HCT116 (cell line): ENCODE data around the gene SYT3. TPM values are rescaled to one million over a fixed set of nuclear protein-coding genes. Genes with fewer than 3 reads are reported as not detected.

ENCODE experiments used
- ATAC-seq: fragments of 200-7000 bp; cut with Tn5 transposase; 2 replicates; pipeline ENCODE4 v1.9.1; 2020; ENCODE audit warnings: mild to moderate bottlenecking, moderate library complexity
- BruUV-seq: library from RNA; stranded (reverse); fragments of 400-500 nt; replicated peaks from 2 replicates; lab custom pipeline; 2021; lab: Mats Ljungman, UMichigan
- CTCF ChIA-PET: fragments of 300-600 bp; sonication (Branson Sonifier 250); formaldehyde crosslinking; loops from one replicate; lab custom pipeline; 2021; ENCODE audit warnings: antibody characterized with exemption; lab: Charles Lee
- POLR2A ChIA-PET: fragments of 300-600, 350-600 bp; sonication (Branson Sonifier 250); formaldehyde crosslinking; loops from one replicate; lab custom pipeline; 2021; ENCODE audit warnings: antibody characterized with exemption; lab: Charles Lee
- RAD21 ChIA-PET, 2 experiments: fragments of 300-600 bp; sonication (Branson Sonifier 250); formaldehyde crosslinking; loops; one replicate each; lab custom pipeline; 2023; ENCODE audit warnings: low total read pairs in 2 of 2; ENCODE audit not compliant: uncharacterized antibody in 2 of 2, unreplicated experiment in 2 of 2, low non-redundant PET in 1 of 2; lab: Charles Lee
- DNase-seq: peaks from one replicate; pipeline ENCODE4 v3.0.0-alpha.2; 2010; ENCODE audit warnings: low read depth, low spot score
- H2AFZ ChIP-seq: fragments of 200-600 bp; shearing (Covaris generic), sonication (generic); 2 replicates; pipeline ENCODE4 v1.6.1; 2017; ENCODE audit warnings: low read depth, mixed run types, mixed read lengths, antibody characterized with exemption, low read length; ENCODE audit not compliant: poor library complexity, severe bottlenecking
- H3K27ac ChIP-seq: 2 replicates; pipeline ENCODE4 v1.5.1; 2012; ENCODE audit warnings: low read depth, low read length
- H3K27me3 ChIP-seq: fragments of 200-600 bp; sonication (generic); 2 replicates; pipeline ENCODE4 v1.6.1; 2016; ENCODE audit warnings: mixed run types, low read length, mixed read lengths; ENCODE audit not compliant: insufficient read depth
- H3K36me3 ChIP-seq, 2 experiments: fragments of 200-500 bp in 1 of 2; fragments of 200-600 bp in 1 of 2; sonication (Bioruptor generic) in 1 of 2; sonication (generic) in 1 of 2; 2 replicates each; pipeline versions ENCODE4 v1.5.1 to v1.6.1; 2014 to 2016; ENCODE audit warnings: low read length in 2 of 2, inconsistent platforms in 1 of 2, mixed read lengths in 1 of 2, mixed run types in 1 of 2; ENCODE audit not compliant: insufficient read depth in 2 of 2, control insufficient read depth in 1 of 2
- H3K4me1 ChIP-seq, 2 experiments: fragments of 200-600 bp in 1 of 2; sonication (generic) in 1 of 2; 2 replicates each; pipeline versions ENCODE4 v1.5.1 to v1.6.1; 2012 to 2017; ENCODE audit warnings: low read length in 2 of 2, inconsistent platforms in 1 of 2, mild to moderate bottlenecking in 1 of 2, mixed read lengths in 1 of 2, mixed run types in 1 of 2, moderate library complexity in 1 of 2; ENCODE audit not compliant: insufficient read depth in 2 of 2, control insufficient read depth in 1 of 2
- H3K4me2 ChIP-seq: fragments of 200-600 bp; sonication (generic); 2 replicates; pipeline ENCODE4 v1.6.1; 2017; ENCODE audit warnings: mixed run types, low read length, mixed read lengths
- H3K4me3 ChIP-seq, 2 experiments: fragments of 200-600 bp in 1 of 2; sonication (generic) in 1 of 2; replicated peaks in 1 of 2; 2 replicates each; pipeline ENCODE4 v1.5.1; 2011 to 2016; ENCODE audit warnings: low read length in 2 of 2, control low read depth in 1 of 2, low read depth in 1 of 2, mild to moderate bottlenecking in 1 of 2, mixed read lengths in 1 of 2, mixed run types in 1 of 2
- H3K79me2 ChIP-seq: fragments of 200-600 bp; sonication (generic); 2 replicates; pipeline ENCODE4 v1.6.1; 2017; ENCODE audit warnings: mild to moderate bottlenecking, mixed run types, low read length, moderate library complexity, mixed read lengths; ENCODE audit not compliant: insufficient read depth
- H3K9ac ChIP-seq: fragments of 200-600 bp; sonication (generic); 2 replicates; pipeline ENCODE4 v1.6.1; 2016; ENCODE audit warnings: low read length, mixed read lengths
- H3K9me2 ChIP-seq: fragments of 200-600 bp; sonication (generic), shearing (Covaris generic); 2 replicates; pipeline ENCODE4 v1.6.1; 2017; ENCODE audit warnings: mixed run types, mild to moderate bottlenecking, moderate library complexity; ENCODE audit not compliant: insufficient read depth
- H3K9me3 ChIP-seq, 2 experiments: fragments of 200-500 bp in 1 of 2; fragments of 200-600 bp in 1 of 2; sonication (Bioruptor generic) in 1 of 2; sonication (generic) in 1 of 2; 2 replicates each; pipeline ENCODE4 v1.6.1; 2014 to 2017; ENCODE audit warnings: low read length in 2 of 2, mixed read lengths in 2 of 2, inconsistent platforms in 1 of 2, low read depth in 1 of 2, mild to moderate bottlenecking in 1 of 2, mixed run types in 1 of 2, moderate library complexity in 1 of 2; ENCODE audit not compliant: control insufficient read depth in 1 of 2, insufficient read depth in 1 of 2
- H4K20me1 ChIP-seq: fragments of 200-600 bp; sonication (generic), shearing (Covaris generic); 2 replicates; pipeline ENCODE4 v1.6.1; 2017; ENCODE audit warnings: mixed run types, mild to moderate bottlenecking, moderate library complexity; ENCODE audit not compliant: insufficient read depth
- CEBPB ChIP-seq: IDR thresholded peaks from 2 replicates; pipeline ENCODE4 v1.6.1; 2012; ENCODE audit warnings: low read depth
- FOSL1 ChIP-seq: IDR thresholded peaks from 2 replicates; pipeline ENCODE4 v1.6.1; 2012; ENCODE audit warnings: low read depth
- JUND ChIP-seq: IDR thresholded peaks from 2 replicates; pipeline ENCODE4 v1.6.1; 2012
- MAX ChIP-seq: IDR thresholded peaks from 2 replicates; pipeline ENCODE4 v1.6.1; 2012
- RAD21 ChIP-seq: IDR thresholded peaks from 2 replicates; pipeline ENCODE4 v1.6.1; 2012; ENCODE audit warnings: low read depth, mild to moderate bottlenecking
- ZBTB33 ChIP-seq: IDR thresholded peaks from 2 replicates; pipeline ENCODE4 v1.6.1; 2011; ENCODE audit warnings: mild to moderate bottlenecking, low read length, moderate library complexity; ENCODE audit not compliant: insufficient replicate concordance; ENCODE audit errors: extremely low read depth
- intact Hi-C: fragments of 100-400 bp; cut with micrococcal nuclease; formaldehyde crosslinking; loops from 2 replicates; pipeline ENCODE4 v1.10.0; 2022
- total RNA-seq: library from RNA; stranded (reverse); gene quantifications from one replicate; pipeline ENCODE4 v1.2.1, GENCODE V29; 2021; ENCODE audit not compliant: unreplicated experiment

The SYT3 gene
- total RNA-seq, 1 experiment from 2014 or later: 4.6 TPM

- H3K27ac ChIP-seq: no peak overlapping the region
- TF ChIP-seq CEBPB (no peak), FOSL1 (no peak), ZBTB33 (no peak), RAD21 (no peak), MAX (no peak), JUND (no peak)
- ATAC-seq (no peak), DNase-seq (no peak)
- ChIA-PET RAD21 (no interaction called here), POLR2A (no interaction called here), CTCF (no interaction called here)
- no peak overlapping the region for H3K4me2 ChIP-seq
- H3K4me1 ChIP-seq: peaks cover 10 to 34% of the 10 kb centered on the region in 2 experiments
- no TSS peak for BruUV-seq
- H3K9ac ChIP-seq: no peak overlapping the region
- intact Hi-C loops: loop anchor here (10.0 kb wide), 1 partner anchor 116 kb away; no protein-coding TSS in a partner anchor
- H3K27me3 ChIP-seq: 0 out of 2 replicates have a peak, but pooled peaks cover 3% of the 10 kb centered on the region
- no peaks in the 10 kb centered on the region for H3K36me3 ChIP-seq
- no peaks in the 10 kb centered on the region for H3K9me2 ChIP-seq
- no peaks in the 10 kb centered on the region for H3K79me2 ChIP-seq
- no peak overlapping the region for H2AFZ ChIP-seq
- H4K20me1 ChIP-seq: no peaks in the 10 kb centered on the region
- no peak overlapping the region for H3K4me3 ChIP-seq
- no peaks in the 10 kb centered on the region for H3K9me3 ChIP-seq
These were observed 11.5 kb upstream of the SYT3 start for GRCh38 chr19:50651174-50651573.
